Mesenchymal stem cell (in vitro differentiated cells and primary cell): ENCODE measurements around the gene SNTN.
A peak's percentile ranks its signal among the peaks of the same experiment; 100 is the strongest.

ENCODE experiments used
- DNase-seq: peaks from one replicate; pipeline ENCODE4 v3.0.0-alpha.2; 2013
- H2AFZ ChIP-seq: one replicate; pipeline ENCODE4 v1.6.1; 2013; ENCODE audit warnings: low read depth, mild to moderate bottlenecking, control low read depth, inconsistent platforms, low read length, moderate library complexity
- H2AK5ac ChIP-seq: 2 replicates; pipeline ENCODE4 v1.6.1; 2013; ENCODE audit warnings: low read length, moderate library complexity, mild to moderate bottlenecking, inconsistent platforms; ENCODE audit not compliant: severe bottlenecking
- H2BK120ac ChIP-seq: one replicate; pipeline ENCODE4 v1.6.1; 2013; ENCODE audit warnings: low read depth, mild to moderate bottlenecking, inconsistent platforms, low read length, moderate library complexity
- H2BK12ac ChIP-seq, 2 experiments: one replicate each; pipeline ENCODE4 v1.6.1; 2013; ENCODE audit warnings: inconsistent platforms in 2 of 2, low read length in 2 of 2, mild to moderate bottlenecking in 2 of 2, moderate library complexity in 2 of 2, control low read depth in 1 of 2
- H2BK15ac ChIP-seq: one replicate; pipeline ENCODE4 v1.6.1; 2013; ENCODE audit warnings: mild to moderate bottlenecking, low read depth, inconsistent platforms; ENCODE audit not compliant: poor library complexity, severe bottlenecking
- H2BK5ac ChIP-seq: 2 replicates; pipeline ENCODE4 v1.6.1; 2013; ENCODE audit warnings: low read depth, mild to moderate bottlenecking, low read length, control low read depth, inconsistent platforms; ENCODE audit not compliant: poor library complexity, severe bottlenecking
- H3K14ac ChIP-seq, 2 experiments: one replicate each; pipeline ENCODE4 v1.6.1; 2013; ENCODE audit warnings: inconsistent platforms in 2 of 2, low read length in 2 of 2, control low read depth in 1 of 2, mild to moderate bottlenecking in 1 of 2, moderate library complexity in 1 of 2
- H3K18ac ChIP-seq, 2 experiments: one replicate each; pipeline ENCODE4 v1.6.1; 2013; ENCODE audit warnings: inconsistent platforms in 2 of 2, low read length in 2 of 2, control low read depth in 1 of 2, low read depth in 1 of 2, mild to moderate bottlenecking in 1 of 2
- H3K23ac ChIP-seq, 2 experiments: one replicate each; pipeline ENCODE4 v1.6.1; 2013; ENCODE audit warnings: inconsistent platforms in 2 of 2, low read length in 2 of 2, mild to moderate bottlenecking in 2 of 2, moderate library complexity in 2 of 2, control low read depth in 1 of 2
- H3K27ac ChIP-seq: 2 replicates; pipeline ENCODE4 v1.5.1; 2013; ENCODE audit warnings: mild to moderate bottlenecking, moderate library complexity, low read length, control low read depth, inconsistent platforms; ENCODE audit not compliant: poor library complexity, severe bottlenecking
- H3K27me3 ChIP-seq, 2 experiments: 2 replicates each; pipeline versions ENCODE4 v1.6.1 to v1.7.0; 2013; ENCODE audit warnings: low read length in 2 of 2, mild to moderate bottlenecking in 2 of 2, moderate library complexity in 2 of 2, control low read depth in 1 of 2, inconsistent platforms in 1 of 2; ENCODE audit not compliant: control insufficient read depth in 1 of 2, insufficient read depth in 1 of 2
- H3K36me3 ChIP-seq, 2 experiments: 2 replicates each; pipeline versions ENCODE4 v1.6.1 to v1.7.0; 2013; ENCODE audit warnings: low read length in 2 of 2, control low read depth in 1 of 2, inconsistent platforms in 1 of 2, low read depth in 1 of 2, mild to moderate bottlenecking in 1 of 2; ENCODE audit not compliant: insufficient read depth in 2 of 2, control insufficient read depth in 1 of 2
- H3K4ac ChIP-seq, 2 experiments: one replicate each; pipeline ENCODE4 v1.6.1; 2013; ENCODE audit warnings: inconsistent platforms in 2 of 2, low read length in 2 of 2, mild to moderate bottlenecking in 2 of 2, moderate library complexity in 2 of 2, control low read depth in 1 of 2, low read depth in 1 of 2
- H3K4me1 ChIP-seq: 2 replicates; pipeline ENCODE4 v1.6.1; 2013; ENCODE audit warnings: low read depth, low read length, control low read depth; ENCODE audit not compliant: control insufficient read depth, insufficient read depth
- H3K4me2 ChIP-seq: 2 replicates; pipeline ENCODE4 v1.6.1; 2013; ENCODE audit warnings: low read length, mild to moderate bottlenecking, inconsistent platforms; ENCODE audit not compliant: poor library complexity, severe bottlenecking
- H3K4me3 ChIP-seq, 2 experiments: 2 replicates each; pipeline versions ENCODE4 v1.5.1 to v1.7.0; 2013; ENCODE audit warnings: low read length in 2 of 2, mild to moderate bottlenecking in 2 of 2, control low read depth in 1 of 2, low read depth in 1 of 2; ENCODE audit not compliant: insufficient read depth in 1 of 2
- H3K79me1 ChIP-seq: replicated peaks from 2 replicates; pipeline ENCODE4 v1.6.1; 2013; ENCODE audit warnings: mild to moderate bottlenecking, control low read depth, low read length, inconsistent platforms; ENCODE audit not compliant: poor library complexity, severe bottlenecking
- H3K9ac ChIP-seq: 2 replicates; pipeline ENCODE4 v1.7.0; 2013; ENCODE audit warnings: mild to moderate bottlenecking, low read length, moderate library complexity
- H3K9me3 ChIP-seq: 2 replicates; pipeline ENCODE4 v1.7.0; 2013; ENCODE audit warnings: mild to moderate bottlenecking, low read length; ENCODE audit not compliant: control insufficient read depth
- H4K8ac ChIP-seq: one replicate; pipeline ENCODE4 v1.6.1; 2013; ENCODE audit warnings: inconsistent platforms, mild to moderate bottlenecking, low read length, moderate library complexity
- H4K91ac ChIP-seq: one replicate; pipeline ENCODE4 v1.6.1; 2013; ENCODE audit warnings: mild to moderate bottlenecking, low read length, inconsistent platforms
- WGBS: methylation state at CpG from one replicate; pipeline ENCODE4 v1.1.7; 2013; ENCODE audit warnings: mixed read lengths; 5-methylcytosine and 5-hydroxymethylcytosine counted together

Gene SNTN

DNA sequence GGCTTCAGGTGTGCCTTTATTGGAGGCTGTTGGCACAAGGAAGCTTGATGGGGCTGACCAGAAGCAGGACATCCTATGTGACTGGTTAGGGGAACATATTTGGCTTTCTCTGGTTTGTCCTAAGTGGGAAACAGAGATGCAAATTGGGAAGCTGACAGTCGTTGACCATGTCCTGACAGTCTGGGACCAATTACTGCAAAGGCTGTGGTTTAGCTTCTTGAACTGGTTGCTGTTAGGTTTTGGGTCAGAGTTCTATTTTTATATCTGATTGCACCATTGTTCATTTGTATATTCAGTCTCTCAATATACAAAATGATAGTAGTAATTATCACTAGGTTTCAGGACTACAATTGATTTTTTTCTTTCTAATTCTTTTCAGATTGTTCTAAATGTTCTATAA lies 36.8 kb downstream of the SNTN start:
- H2BK15ac ChIP-seq = no peak overlapping the region
- H3K36me3 ChIP-seq = no peaks in the 10 kb centered on the region
- no peak overlapping the region for H3K4me2 ChIP-seq
- no peaks in the 10 kb centered on the region for H3K4me1 ChIP-seq
- no peaks in the 10 kb centered on the region for H3K79me1 ChIP-seq
- H3K9ac ChIP-seq = no peak overlapping the region
- no peak overlapping the region for H3K14ac ChIP-seq
- no peak for DNase-seq
- H2BK5ac ChIP-seq = no peak overlapping the region
- no peak overlapping the region for H3K4ac ChIP-seq
- H3K4me3 ChIP-seq = no peak overlapping the region
- no peak overlapping the region for H2BK12ac ChIP-seq
- no peak overlapping the region for H2AK5ac ChIP-seq
- H3K18ac ChIP-seq = no peak overlapping the region
- 45% methylated on average over 1 of the region's 1 CpG for WGBS
- H3K27me3 ChIP-seq = no peaks in the 10 kb centered on the region
- no peak overlapping the region for H2BK120ac ChIP-seq
- peaks cover 3% of the 10 kb centered on the region for H3K9me3 ChIP-seq
- no peak overlapping the region for H4K91ac ChIP-seq
- H3K23ac ChIP-seq = no peak overlapping the region
- H3K27ac ChIP-seq = no peak overlapping the region
- H4K8ac ChIP-seq = no peak overlapping the region
- H2AFZ ChIP-seq = no peak overlapping the region

DNA sequence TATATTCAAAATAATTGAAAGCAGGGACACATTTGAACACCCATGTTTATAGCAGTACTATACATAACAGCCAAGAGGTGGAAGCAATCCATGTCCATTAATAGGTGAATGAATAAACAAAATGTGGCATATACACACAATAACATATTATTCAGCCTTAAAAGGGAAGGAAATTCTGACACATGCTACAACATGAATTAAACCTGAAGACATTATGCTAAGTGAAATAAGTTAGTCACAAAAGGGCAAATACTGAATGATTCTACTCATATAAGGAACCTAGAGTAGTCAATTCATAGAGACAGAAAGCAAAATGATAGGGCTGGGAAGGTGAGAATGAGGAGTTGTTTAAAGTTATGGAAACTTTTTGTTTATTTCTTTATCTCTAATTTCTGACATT lies 40.9 kb downstream of the SNTN start:
- Histone ChIP-seq H3K4ac (no peak overlapping the region), H2AFZ (no peak overlapping the region), H3K27ac (no peak overlapping the region), H4K91ac (no peak overlapping the region), H2BK120ac (no peak overlapping the region), H3K36me3 (no peaks in the 10 kb centered on the region), H3K9ac (no peak overlapping the region), H3K4me1 (no peaks in the 10 kb centered on the region), H3K18ac (no peak overlapping the region), H2BK15ac (no peak overlapping the region), H4K8ac (no peak overlapping the region), H3K14ac (no peak overlapping the region), H2AK5ac (no peak overlapping the region), H3K79me1 (no peaks in the 10 kb centered on the region), H3K9me3 (peaks cover 3% of the 10 kb centered on the region), H3K4me3 (no peak overlapping the region), H3K27me3 (no peaks in the 10 kb centered on the region), H3K4me2 (no peak overlapping the region), H3K23ac (no peak overlapping the region), H2BK5ac (no peak overlapping the region), H2BK12ac (no peak overlapping the region)
- no peak for DNase-seq

DNA sequence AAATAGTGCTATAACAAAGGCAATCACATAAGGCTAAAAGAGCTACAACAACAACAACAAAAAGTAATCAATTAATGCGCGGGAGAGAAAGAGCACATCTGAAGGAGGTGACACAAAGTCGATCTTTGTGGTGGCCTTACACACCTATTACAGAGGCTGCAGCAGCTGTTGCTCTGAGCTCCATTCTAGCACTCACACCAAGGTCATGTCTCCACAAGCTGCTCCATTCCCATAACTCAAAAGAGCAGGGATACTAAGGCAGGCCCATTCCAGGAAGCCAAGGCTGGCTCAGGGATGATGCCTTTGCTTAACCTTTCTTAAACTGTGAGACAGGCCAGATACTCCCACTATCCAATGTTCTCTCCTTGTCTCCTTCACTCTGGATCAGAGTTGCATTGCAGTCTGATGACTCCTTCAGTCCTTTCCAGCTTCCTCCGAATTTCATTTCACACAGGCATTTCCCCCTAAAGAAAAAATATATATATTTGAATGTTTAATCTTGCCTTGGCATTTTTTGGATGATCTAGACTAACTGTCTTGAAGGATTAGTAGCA lies 52.7 kb downstream of the SNTN start:
- H3K23ac ChIP-seq = no peak overlapping the region
- H3K4me2 ChIP-seq = no peak overlapping the region
- H3K4me3 ChIP-seq = no peak overlapping the region
- WGBS = 81% methylated on average over 4 of the region's 4 CpGs
- no peak overlapping the region for H2BK5ac ChIP-seq
- no peak overlapping the region for H2BK120ac ChIP-seq
- no peaks in the 10 kb centered on the region for H3K36me3 ChIP-seq
- no peak overlapping the region for H2AFZ ChIP-seq
- no peak overlapping the region for H3K14ac ChIP-seq
- H2BK15ac ChIP-seq = no peak overlapping the region
- no peaks in the 10 kb centered on the region for H3K4me1 ChIP-seq
- DNase-seq = no peak
- no peak overlapping the region for H2BK12ac ChIP-seq
- no peaks in the 10 kb centered on the region for H3K27me3 ChIP-seq
- H3K27ac ChIP-seq = no peak overlapping the region
- no peak overlapping the region for H2AK5ac ChIP-seq
- H4K8ac ChIP-seq = no peak overlapping the region
- no peaks in the 10 kb centered on the region for H3K79me1 ChIP-seq
- H3K9me3 ChIP-seq = no peaks in the 10 kb centered on the region
- no peak overlapping the region for H3K4ac ChIP-seq
- H3K18ac ChIP-seq = no peak overlapping the region
- H3K9ac ChIP-seq = no peak overlapping the region
- no peak overlapping the region for H4K91ac ChIP-seq

DNA sequence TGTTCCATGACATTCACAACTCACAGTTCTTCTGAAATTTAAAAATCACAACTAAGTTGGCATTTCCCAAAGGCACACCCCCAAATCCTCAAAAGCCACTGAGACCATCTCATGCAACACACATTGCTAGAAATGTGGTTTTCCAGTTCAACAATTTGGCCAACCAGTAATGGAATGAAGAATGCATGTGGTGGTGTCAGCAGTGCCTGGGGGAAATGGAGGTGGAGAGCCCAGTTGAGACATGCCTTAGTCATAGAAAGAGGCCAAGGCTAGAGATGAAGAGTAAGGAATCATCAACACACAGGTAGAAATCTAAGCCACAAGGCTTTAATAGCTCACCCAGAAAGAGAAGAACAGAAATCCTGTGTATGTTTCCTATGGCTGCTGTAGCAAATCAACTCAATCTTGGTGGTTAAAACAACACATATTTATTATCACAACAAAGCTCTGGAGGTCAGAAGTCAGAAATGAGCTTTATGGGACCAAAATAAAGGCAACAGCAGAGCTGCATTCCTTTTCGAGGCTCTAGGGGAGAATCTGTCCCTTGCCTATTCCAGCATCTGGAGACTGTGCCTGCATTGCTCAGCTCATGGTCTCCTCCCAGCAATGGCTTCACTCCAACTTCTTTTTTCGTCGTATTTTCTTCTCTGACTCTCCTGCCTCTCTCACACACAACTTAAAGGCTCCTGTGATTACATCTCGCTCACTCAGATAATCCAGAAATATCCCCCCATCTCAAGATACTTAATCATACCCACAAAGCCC lies 54.0 kb downstream of the SNTN start:
- Histone ChIP-seq H3K79me1 (no peaks in the 10 kb centered on the region), H3K4me1 (no peaks in the 10 kb centered on the region), H4K8ac (no peak overlapping the region), H3K4me2 (no peak overlapping the region), H2BK12ac (no peak overlapping the region), H4K91ac (no peak overlapping the region), H3K27me3 (no peaks in the 10 kb centered on the region), H2BK120ac (no peak overlapping the region), H3K9me3 (no peaks in the 10 kb centered on the region), H2BK5ac (no peak overlapping the region), H2BK15ac (no peak overlapping the region), H2AK5ac (no peak overlapping the region), H3K18ac (no peak overlapping the region), H3K23ac (no peak overlapping the region), H2AFZ (no peak overlapping the region), H3K4me3 (peak overlapping the region in 1 of 2 experiments; percentile 26), H3K4ac (no peak overlapping the region), H3K9ac (peak overlapping the region; percentile 17), H3K14ac (no peak overlapping the region), H3K27ac (no peak overlapping the region), H3K36me3 (no peaks in the 10 kb centered on the region)
- WGBS = 57% methylated on average over 4 of the region's 4 CpGs
- DNase-seq = no peak
